HG02840 (cell line): Measurements from ENCODE around the gene USP25.

Experiments used
- ATAC-seq: cut with Tn5 transposase; IDR thresholded peaks from one replicate; pipeline ENCODE4 v1.9.1; 2021; ENCODE audit warnings: mild to moderate bottlenecking, moderate library complexity, moderate number of reproducible peaks; ENCODE audit not compliant: unreplicated experiment, low FRiP score

The USP25 gene

DNA sequence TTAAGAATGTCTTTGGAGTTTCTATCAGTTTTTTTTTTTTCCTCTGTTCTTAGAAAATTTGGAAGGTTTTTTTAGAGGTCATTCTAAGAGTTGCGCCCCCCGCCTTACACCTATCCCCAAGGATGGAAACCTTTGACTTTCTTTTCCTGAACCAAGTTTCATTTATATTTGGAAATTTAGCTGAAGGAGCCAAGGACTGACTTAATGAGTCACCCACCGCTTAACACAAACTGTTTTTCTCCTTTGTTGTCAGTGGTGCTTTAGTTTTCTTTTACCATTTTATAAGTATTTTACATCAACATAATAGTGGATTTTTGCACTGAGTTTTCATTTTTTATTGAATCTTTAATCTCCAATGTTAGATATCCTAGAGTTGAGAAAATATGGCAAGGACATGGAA, 25.3 kb downstream of the USP25 start:
- ATAC-seq = no peak

DNA sequence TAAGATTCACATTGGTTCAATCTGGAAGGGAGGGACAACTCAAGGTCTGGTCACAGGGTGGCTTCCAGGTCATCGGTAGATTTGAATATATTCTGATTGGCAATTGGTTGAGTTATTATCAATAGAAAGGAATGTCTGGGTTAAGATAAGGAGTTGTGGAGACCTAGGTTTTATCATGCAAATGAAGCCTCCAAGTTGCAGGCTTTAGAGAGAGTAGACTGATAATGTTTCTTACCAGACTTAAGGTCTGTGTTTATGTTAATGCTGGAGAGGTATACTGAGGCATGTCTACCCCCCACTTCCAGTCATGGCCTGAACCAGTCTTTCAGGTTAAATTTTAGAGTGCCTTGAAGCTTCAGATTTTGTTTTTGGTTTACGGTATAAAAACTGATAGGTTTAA, 29.7 kb downstream of the USP25 start:
- ATAC-seq = no peak

DNA sequence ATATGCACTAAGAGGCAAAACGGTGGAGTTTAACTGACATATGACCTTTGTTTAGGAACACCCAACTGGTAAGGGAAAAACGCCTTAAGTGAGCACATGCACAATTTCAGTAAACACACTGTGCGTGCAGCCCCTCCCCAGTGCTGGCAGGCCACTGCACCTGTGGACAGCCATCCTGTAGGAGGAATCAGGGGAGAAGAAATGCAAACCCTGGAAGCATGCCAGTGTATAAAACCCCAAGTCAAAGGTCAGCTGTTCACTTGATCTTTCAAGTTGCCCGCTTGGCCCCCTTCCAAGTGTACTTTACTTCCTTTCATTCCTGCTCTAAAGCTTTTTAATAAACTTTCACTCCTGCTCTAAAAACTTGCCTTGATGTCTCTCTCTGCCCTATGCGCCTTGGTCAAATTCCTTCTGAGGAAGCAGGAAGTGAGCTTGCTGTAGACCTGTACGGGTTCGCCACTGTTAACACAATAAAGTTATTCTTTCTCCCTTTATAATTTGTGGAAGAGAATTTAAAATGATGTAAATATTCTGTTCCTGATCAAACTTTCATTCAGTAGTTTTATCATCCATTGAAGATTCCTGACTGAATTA, 31.8 kb downstream of the USP25 start:
- ATAC-seq = no peak

DNA sequence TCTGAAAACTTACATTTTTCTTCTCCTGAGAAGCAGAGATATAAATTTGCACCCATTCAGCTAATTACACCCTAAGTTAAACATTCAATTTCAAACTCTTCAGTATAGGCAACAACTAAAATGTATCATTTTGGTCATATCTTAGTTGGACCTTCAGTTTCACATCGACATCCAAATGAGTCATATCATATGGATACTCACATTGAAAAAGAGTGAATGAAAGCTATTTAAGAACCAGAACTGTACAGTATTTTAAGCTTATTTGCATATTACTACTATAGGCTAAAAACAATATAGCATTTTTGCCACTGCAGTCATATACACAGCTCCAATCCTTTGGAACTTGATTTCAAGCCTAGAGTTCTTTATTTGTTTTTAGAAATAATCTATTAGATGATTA, 33.6 kb downstream of the USP25 start:
- ATAC-seq = no peak

DNA sequence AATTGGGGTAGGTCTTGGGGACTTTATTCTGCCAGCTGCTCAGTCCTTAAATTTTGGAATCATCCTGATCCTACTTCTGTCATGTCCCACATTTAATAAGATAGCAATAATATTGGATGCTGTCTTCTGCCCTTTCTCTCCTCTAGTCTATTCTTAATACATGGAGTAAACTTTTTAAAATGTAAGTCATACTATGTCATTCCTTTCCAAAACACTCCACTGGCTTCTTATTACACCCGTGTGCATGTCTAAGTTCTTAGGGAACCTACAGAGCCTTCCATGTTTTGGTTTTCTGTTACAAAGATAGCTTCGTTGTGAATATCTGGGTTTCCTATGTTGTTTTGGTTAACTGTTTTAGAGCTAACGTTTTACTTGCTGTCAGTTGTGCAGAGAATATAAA, 35.1 kb downstream of the USP25 start:
- no peak for ATAC-seq

DNA sequence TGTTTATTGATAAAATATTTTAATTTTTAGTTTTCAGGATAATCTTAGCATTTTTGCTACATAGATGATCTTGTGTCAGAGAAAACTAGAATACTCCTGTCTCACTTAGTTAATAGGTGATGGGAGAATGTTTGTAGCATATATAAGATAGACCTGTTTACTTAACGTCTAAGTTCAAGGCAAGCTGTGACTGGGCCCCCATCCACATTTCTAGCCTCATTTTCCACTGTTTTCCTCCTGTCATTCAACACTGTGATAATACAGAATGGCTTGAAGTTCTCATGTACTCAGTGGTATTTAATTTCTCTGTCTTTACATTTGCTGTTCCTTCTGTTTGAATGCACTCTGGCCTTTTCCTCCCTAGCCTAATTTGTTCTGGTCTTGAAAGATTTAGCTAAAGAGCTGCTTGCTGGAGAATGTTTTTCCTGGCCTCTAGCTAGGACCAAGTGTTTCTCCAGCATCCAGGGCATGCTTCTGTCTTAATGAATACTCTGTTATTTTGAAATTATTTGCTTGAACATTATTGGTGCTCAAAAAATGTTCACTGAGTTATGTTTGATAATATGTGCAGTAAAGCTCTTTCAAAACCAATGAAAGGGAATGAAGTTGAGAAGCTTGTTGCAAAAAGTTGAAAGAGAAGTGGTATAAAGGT, 37.3 kb downstream of the USP25 start:
- ATAC-seq = no peak

DNA sequence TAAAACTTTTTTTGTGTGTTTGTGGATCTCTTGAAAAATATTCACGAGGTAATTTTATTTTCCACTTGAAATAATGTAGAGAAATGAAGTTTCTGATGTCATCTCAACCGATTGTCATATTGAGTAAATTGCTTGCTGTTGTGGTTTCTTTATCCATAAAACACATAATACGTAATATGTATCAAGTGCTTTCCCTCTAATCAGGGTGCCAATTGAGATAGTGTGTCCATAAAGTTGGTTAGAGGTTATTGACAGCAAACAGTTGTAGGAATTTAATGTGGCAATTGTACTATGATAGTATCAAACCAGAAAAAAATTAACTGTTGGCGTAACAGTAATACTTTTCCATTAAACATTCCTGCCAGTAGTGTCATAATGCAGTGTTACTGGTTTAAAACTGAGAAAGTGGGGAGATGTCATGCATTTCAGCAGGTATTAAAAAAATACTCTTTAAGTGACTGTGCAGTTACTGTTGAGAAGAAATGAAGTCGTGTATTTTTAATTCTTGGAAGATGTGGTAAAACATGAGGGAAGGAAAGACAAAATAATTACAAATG, 38.3 kb downstream of the USP25 start:
- no peak for ATAC-seq

DNA sequence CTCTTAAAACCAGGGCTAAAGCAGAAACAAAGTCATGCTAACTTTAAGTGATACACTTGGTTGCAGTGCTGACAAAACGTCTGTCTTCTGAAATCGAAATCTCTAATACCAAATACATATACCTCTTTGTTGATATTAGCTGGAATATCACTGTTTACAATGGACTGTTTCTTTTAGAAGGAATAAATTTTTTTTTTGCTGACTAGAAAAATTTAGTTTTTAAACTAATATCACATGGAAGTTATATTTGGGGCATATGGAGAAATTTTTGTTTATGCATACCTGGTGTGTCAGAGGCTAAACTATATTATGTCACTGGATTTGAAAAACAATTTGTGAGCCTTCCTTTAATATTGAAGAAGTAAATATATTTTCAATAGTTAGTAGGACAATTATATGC, 39.1 kb downstream of the USP25 start:
- no peak for ATAC-seq

DNA sequence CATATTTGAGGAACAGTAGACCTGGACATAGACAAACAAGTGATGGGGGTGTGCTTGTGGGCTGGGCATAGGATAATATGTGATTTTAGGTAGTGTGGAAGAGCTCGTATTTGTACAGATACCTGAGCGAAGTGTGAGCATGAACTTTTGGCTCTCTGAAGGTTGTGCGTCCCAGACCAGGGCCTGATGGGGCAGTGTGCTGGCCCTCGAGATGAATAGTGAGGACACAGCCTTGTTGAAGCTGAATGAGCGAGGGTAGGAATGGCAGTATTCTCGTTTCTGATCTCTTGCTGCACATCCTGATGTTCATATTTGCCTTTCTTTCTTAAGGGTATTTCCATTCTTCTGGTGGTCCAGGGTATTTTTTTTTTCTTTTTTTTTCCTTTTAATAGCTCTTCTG, 41.5 kb downstream of the USP25 start:
- ATAC-seq = no peak

DNA sequence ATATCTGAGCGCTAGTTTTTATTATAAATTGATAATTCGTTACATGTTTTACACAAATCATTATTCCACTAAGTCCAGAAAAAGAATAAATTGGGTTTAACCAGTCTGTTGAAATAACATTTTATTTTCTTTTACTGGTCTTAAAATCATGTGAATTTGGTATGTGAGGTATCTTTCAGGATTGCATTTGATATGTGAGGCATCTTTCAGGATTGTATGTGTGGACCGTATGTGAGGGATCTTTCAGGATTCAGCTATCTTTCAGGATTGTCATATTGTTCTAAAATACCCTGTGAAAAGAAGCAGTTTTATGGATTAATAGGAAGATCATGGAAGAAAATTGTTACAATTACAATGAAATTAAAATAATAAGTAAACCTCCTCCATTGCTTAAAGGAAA, 42.9 kb downstream of the USP25 start:
- ATAC-seq = no peak

DNA sequence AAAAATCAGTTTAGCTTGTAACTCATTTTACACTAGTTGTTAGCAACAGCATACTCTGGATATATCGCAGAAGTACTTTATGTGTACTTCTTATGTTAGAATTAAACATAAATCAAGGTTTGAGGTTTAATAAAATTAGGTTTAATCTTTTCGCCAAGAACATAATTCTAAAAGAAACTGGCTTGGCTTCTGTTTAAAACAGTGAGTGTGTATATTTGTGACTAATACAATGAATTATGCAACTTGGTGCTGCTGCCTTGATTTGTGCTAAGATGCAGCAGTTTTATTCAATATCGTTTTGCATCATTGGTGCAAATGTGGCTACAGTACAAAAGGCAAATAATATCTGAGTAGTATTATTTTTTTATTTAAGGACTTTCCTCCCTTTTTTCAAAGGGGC, 44.8 kb downstream of the USP25 start:
- no peak for ATAC-seq

DNA sequence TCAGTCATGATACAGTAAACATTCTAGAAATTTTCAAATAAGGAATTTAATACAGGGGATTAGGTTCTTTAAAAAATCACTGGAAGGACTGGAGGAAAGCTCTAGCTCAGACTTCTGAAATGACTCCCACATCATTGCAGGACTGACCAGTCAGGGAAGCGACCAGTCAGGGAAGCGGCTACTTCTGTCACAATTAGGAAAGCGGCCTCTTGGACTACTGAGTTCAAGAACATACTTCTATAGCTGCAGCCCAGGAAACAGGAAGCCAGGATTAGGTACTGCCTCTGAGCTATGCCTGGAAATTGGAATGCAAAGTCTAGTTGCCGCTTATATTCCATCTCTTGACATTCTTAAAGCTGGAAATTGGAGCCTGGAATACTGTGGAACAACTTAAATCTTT, 45.5 kb downstream of the USP25 start:
- ATAC-seq = no peak

DNA sequence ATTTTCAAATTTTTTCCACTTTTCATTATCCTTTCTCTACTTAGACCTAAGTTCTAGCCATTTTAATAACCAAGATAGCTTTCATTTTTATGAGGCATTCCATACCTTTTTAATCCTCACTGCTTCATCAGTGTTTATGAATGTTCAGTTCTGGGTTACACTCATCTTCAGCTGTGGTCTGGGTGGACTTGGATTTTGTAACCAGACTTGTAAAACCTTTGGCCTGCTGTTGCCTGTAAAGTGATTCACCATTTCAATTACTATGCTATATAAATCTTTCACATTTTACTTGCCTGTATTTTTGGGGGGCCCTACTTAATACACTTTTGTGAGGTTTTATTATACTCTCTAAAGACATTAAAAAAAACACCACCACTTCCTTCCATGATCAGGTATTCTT, 46.2 kb downstream of the USP25 start:
- no peak for ATAC-seq

DNA sequence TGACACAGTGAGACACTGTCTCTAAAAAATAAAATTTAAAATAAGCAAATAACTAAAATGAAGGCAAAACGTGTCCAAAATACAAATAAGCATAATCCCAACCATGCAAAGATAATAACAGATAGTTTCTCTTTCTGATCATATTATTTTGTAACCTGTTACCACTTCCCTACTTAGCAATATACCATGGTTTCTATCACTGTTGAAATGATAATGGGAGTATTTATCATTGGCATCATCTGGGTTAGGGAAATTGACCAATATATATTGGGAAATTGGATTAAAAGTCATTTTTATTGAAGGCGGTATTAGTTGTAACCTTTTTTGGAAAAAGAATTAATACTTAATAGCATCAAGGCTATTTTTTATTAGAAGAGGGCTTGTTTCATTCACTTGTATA, 47.0 kb downstream of the USP25 start:
- ATAC-seq = no peak

DNA sequence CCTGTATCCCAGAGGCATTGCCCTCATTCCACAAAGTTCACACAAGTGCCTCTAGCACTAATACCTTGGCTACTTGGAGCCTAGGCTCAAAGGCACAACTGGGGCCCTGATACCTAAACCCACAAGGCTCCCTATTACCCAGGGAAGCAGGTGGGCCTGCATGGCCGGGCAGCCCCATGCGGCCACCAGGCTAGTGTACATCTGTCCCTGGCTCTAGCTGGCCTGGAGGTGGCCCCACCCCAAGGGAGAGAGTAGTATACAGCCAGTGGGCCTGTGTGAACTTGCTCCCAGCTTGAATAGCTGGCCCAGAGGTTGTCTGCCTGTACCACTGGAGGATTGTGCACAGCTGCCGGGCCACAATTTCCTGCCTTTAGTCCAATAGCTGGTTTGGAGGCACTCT, 52.2 kb downstream of the USP25 start:
- ATAC-seq = no peak

DNA sequence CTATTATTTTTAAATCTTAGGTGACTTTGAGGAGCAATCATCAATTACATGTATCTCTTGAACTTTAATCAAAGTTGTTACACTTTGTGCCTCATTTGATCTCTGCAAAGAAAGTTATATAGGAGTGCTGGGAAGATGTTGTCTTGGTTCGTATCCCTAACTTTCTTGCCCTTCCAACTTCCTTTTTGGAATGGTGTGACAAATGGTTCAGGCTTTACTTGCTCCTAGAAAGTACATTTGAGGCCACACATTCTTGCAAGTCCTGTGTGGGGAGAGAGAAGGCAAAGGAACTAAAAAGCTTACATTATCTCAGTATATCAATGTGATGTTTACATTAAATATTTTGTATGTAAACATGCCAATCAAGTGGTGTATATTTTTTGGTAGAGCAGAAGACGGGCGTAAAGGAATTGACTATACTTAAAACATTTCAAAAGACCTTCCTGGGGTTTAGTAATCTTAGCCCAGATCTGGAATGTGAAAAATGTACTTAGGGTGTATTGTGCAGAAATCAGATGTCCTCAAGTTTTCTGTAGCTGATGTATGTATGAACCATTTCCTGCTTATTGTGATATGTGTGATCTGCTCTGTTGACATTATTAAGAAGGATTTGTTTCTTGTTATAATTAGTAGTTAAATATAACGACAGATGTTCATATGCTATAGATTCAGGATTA, 59.2 kb downstream of the USP25 start:
- no peak for ATAC-seq

DNA sequence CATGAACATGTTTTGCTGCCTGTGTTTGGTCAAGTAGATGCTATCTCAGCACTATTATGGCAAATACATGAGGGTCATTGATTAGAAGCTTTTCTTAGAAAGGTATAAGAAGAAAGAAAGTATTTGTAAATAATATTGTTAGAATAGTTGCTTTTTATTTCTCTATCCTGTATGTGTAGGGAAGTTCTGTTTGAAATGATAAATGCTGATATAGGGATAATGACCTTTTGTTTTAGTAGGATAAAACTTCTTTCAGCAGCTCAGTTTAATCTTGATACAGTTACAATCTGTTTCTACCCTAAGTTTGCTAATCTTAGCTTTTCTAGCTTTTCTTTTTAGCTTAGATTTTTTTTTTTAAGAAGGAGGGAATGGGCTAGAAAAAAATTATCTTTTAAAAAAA, 63.3 kb downstream of the USP25 start:
- ATAC-seq = no peak

DNA sequence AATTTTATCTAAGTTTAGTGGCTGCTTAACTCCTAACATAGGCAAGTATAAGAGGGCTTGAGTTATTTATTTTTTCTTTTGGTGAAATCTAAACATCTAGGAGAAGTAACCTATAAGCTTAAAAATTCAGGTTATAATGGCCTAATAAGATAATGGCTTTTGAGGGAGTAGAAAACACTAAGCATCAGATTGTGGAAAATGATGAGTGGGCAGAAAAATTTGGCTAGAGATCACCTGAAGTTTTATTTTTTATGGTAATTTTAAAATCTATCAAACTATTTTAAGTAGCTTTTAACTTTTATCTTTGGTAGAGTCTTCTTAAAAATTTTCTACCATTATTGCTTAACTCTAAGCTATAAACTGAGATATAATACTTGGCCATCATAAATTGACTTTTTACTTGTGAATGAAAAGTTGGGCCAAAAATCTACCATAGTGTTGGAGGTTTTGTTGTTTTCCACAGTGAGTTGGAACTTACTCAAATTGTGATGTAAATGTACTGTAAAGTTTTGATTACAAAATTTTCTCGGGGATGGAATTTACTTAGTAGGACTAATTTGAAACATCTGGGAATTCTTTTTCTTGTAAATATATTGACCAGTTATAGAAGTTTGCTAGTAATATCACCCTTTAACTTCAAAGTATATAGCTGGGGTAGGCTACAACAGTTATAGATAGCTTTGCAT, 63.9 kb downstream of the USP25 start:
- ATAC-seq = no peak

DNA sequence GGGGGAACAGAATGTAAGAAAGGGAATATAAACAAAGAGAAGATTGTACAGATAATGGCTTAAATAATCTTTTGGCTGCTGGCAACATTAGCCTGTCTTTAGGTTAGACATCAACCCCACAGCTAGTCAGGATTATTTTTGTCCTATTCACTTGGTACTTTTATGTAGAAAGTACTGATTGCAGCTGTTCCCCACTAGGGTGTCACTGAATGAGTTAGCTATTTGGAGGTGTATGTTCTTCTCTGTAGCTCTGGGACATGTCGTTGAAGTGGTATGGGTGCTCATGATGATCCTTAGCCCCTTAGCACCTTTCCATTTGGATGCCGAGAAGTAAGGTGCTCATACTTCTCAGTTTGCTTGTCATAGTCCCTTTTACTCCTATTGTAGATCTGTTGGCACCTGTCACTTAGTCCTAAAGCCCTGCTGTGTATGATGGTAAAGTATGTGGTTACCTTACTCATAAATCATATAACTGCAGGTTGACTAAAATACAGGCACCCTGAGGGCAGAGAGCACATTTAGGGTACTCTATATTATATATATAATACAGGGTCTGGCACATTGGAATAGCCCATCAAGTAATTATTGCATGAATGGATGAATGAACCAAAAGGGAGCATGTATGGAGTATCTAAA, 64.6 kb downstream of the USP25 start:
- ATAC-seq = no peak

DNA sequence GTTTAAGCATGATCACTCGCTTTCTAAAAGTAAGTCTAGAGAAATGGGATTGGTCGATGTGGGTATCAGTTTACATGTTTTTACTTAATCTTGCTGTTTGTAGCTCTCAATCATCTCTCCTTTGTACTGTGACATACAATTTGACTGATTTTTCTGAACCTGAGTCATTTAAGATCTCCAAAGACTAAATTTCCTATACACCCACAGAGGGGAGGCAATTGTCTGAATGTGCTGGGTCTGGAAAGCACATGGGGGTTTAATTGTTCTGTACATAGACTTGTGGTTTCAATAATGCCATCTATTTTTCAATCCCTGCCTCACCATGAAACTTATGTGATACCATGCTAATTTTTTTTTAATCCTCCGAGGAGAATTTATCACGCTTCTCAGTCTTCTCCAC, 65.8 kb downstream of the USP25 start:
- no peak for ATAC-seq
